GM12865 (cell line): ENCODE data around the gene AGAP4.
"Not testable (repeated sequence)": the region's sequence is repeated elsewhere in the genome, so short reads cannot be mapped to it uniquely, and the experiment has no call there.

Source experiments
- DNase-seq: peaks from one replicate; pipeline ENCODE4 v3.0.0; 2010; ENCODE audit warnings: low read depth
- H3K4me3 ChIP-seq: 2 replicates; pipeline ENCODE4 v1.5.1; 2011; ENCODE audit warnings: mild to moderate bottlenecking, low read depth, low read length, control low read depth
- TF ChIP-seq, protein P1 (sequence below): IDR thresholded peaks from 2 replicates; pipeline ENCODE4 v1.5.1; 2011; ENCODE audit warnings: low read length, control low read depth, low read depth, inconsistent platforms; ENCODE audit not compliant: insufficient read depth; ENCODE audit errors: missing control alignments

Gene AGAP4

GRCh38 chr10:45817130-45817859 lies 30.0 kb downstream of the AGAP4 start:
- H3K4me3 ChIP-seq: no peak overlapping the region
- DNase-seq: no peak

GRCh38 chr10:45814146-45814545 lies 33.2 kb downstream of the AGAP4 start:
- not testable (repeated sequence) for DNase-seq, H3K4me3 ChIP-seq

More at GRCh38 chr10:45817130-45817859, 30.0 kb downstream of the AGAP4 start:
- TF ChIP-seq, protein P1, sequence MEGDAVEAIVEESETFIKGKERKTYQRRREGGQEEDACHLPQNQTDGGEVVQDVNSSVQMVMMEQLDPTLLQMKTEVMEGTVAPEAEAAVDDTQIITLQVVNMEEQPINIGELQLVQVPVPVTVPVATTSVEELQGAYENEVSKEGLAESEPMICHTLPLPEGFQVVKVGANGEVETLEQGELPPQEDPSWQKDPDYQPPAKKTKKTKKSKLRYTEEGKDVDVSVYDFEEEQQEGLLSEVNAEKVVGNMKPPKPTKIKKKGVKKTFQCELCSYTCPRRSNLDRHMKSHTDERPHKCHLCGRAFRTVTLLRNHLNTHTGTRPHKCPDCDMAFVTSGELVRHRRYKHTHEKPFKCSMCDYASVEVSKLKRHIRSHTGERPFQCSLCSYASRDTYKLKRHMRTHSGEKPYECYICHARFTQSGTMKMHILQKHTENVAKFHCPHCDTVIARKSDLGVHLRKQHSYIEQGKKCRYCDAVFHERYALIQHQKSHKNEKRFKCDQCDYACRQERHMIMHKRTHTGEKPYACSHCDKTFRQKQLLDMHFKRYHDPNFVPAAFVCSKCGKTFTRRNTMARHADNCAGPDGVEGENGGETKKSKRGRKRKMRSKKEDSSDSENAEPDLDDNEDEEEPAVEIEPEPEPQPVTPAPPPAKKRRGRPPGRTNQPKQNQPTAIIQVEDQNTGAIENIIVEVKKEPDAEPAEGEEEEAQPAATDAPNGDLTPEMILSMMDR: no peak

- DNase-seq, H3K4me3 ChIP-seq: not testable (repeated sequence)
These were observed 34.3 kb downstream of the AGAP4 start for GRCh38 chr10:45812959-45813358.

GRCh38 chr10:45811075-45811474 lies 36.2 kb downstream of the AGAP4 start:
- H3K4me3 ChIP-seq: no peak overlapping the region
- TF ChIP-seq, protein P1: no peak
- no peak for DNase-seq

- TF ChIP-seq, protein P1: no peak
- no peak for DNase-seq
- no peak overlapping the region for H3K4me3 ChIP-seq
These were observed 37.5 kb downstream of the AGAP4 start for GRCh38 chr10:45809837-45810236.

DNA sequence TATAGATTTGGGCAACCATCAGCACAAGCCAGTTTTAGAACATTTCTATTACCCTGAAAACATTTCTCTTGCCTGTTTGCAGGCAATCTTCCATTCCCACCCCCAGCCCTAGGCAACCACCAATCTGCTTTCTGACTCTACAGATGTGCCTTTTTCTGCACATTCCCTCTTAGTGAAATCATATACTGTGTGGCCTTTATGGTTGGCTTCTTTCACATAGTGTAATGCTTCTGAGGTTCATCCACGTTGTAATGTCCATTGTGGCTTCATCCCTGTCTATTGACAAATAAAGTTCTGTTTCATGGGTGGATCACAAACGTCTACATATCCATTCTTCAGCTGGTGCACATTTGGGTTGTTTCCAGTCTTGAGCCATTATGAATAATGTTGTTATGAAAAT lies 42.3 kb downstream of the AGAP4 start:
- DNase-seq, H3K4me3 ChIP-seq: not testable (repeated sequence)

DNA sequence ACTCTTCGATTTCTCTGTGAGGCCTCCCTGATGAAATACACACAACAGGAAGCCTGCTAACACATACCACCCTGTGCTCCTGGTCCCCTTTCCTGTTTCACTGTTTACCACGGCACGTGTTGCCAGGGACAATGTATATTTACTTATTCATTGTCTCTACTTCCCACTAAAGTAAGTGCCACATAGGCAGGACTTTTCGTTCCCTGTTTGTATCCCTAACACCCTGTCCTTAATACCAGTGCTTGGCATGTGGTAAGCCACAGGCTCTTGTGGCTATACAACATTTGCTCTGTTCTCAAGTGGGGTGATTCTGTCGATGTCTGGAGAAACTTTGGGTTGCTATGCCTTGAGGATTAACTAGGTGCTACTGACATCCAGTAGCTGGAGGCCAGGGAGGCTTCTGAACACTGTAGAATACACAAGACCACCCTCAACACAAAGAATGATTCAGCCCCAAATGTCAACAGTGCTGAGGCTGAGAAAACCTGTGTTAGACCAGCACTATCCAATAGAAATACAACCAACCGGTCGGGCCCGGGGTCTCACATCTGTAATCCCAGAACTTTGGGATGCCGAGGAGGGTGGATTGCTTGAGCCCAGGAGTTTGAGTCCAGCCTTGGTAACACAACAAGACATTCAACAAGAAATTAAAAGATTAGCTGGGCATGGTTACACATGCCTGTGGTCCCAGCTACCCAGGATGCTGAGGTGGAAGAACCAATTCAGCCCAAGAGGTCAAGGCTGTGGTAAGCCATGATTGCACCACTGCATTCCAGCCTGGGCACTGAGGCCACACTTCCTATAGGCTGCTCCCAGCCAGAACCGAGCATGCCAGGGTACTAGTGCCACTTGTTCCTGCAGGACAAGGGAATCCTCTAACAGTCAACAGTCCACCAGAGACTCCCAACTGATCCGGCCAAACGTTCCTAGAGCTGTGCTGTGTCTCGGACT lies 44.0 kb downstream of the AGAP4 start:
- not testable (repeated sequence) for DNase-seq, H3K4me3 ChIP-seq

DNA sequence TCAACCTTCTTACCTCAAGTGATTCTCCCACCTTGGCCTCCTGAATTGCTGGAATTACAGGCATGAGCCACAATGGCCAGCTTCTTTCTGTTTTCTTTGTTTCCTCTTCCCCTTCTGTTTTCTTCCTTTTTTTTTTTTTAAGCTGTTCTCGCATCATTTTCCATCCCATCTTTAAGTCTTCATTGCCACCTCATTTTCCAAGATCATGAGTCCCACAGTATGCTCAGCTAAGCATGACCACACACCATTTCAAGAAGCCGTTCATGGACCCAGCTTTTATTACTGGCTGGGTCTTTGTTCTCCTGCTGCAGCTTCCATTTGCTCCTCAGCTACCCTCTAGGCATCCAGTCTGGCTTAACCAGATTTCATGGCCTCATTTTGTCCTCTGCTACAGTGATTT lies 52.5 kb downstream of the AGAP4 start:
- DNase-seq, H3K4me3 ChIP-seq: not testable (repeated sequence)

DNA sequence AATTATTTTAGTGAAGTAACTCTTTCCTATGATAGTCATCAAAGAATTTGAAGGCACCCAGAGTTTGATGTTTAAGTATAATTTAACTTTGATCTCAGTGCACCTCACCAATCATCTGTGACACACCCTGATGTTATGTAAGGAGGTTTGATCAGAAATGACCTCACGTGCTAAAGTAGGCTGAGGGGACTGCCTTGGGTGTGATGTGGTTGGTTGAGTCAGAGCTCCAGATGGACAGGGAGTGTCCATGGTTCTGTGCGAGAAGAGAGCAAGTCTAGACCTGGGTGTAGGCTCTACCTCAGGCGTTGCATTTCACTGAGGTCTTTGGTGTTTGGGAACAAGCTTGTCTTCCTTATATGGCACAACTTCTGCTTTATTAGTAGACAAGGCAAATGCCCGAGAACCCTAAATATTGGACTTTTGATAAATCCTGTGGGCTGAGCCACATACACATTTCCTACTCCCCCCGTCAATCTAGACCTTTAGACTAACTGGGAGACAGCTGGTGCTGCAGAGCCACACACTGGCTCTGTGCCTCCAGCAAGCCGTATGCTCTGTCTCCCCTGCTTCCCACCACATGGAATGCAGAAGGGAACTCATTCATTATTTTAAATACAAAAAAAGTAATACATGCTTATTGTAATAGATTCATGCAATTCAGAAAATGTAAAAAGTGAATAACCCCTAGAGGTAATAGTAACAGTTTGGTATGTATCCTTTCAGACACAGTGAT lies 56.4 kb downstream of the AGAP4 start:
- DNase-seq, H3K4me3 ChIP-seq: not testable (repeated sequence)

DNA sequence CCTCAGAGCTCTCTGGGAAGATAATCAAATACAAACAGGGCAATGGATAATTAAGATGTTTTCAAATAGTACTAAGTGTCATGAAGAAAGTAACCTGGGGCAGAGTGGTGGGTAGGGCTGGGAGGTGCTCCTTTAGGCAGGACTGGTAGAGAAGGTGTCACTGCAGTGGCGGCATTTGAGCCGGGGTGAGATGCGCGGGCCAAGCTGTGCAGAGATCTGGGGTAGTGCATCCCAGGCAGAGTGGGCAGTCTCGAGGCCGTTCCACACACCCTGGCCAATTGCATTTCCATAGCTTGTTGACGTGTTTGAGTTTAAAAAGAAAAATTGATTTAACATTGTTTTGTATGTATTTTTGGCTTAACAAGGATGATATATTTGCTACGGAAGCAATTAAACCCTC lies 57.3 kb downstream of the AGAP4 start:
- not testable (repeated sequence) for DNase-seq, H3K4me3 ChIP-seq

DNA sequence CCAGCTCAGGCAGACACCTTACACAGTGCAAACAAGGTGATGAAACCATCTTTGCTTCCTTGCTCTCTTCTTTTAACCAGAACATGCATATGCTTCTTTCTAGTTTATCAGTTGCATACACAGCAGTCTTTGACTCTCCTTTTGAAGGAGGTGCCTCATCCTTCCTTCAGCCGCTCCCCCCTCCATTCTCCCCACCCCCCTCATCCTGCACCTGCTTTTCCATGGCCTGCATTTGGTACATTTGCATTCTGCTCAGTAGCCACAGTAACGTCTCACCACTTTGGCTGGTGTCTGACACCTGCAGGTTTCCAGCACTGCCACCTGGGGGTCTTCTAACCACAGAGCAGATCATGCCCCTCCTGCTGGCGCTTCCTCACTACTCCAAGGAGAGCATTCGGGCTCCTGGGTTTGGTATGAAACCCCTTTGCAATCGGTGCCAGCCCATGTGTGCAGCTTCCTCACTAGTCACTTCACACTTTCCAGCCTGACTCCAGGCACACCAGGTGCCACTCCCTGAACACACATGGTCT lies 60.0 kb downstream of the AGAP4 start:
- not testable (repeated sequence) for H3K4me3 ChIP-seq, DNase-seq

GRCh38 chr10:45786217-45786616 lies 61.1 kb downstream of the AGAP4 start:
- H3K4me3 ChIP-seq, DNase-seq: not testable (repeated sequence)
